Natural killer cell (primary cell): ENCODE measurements around the gene PIK3R2. TPM values are rescaled to one million over a fixed set of nuclear protein-coding genes. Genes with fewer than 3 reads are reported as not detected.

Source experiments
- ATAC-seq, 3 donors: fragments of 150-1000 bp in 2 of 3; fragments of 200-7000 bp in 1 of 3; cut with Tn5 transposase; 1 replicate in 1 of 3; 2 replicates in 2 of 3; pipeline ENCODE4 v1.10.0; 2021; ENCODE audit warnings: mild to moderate bottlenecking in 2 of 3, moderate library complexity in 2 of 3
- DNase-seq, 2 donors: peaks; one replicate each; pipeline versions ENCODE4 v3.0.0 to v3.0.0-alpha.2; 2013 to 2021; ENCODE audit warnings: mixed read lengths in 1 of 2
- H3K27ac ChIP-seq: one replicate; pipeline ENCODE4 v1.5.1; 2013; ENCODE audit warnings: mild to moderate bottlenecking, low read length
- H3K27me3 ChIP-seq: one replicate; pipeline ENCODE4 v1.6.1; 2013; ENCODE audit warnings: low read length; ENCODE audit not compliant: control insufficient read depth, insufficient read depth
- H3K36me3 ChIP-seq: one replicate; pipeline ENCODE4 v1.6.1; 2013; ENCODE audit warnings: low read length; ENCODE audit not compliant: control insufficient read depth, insufficient read depth
- H3K4me1 ChIP-seq: one replicate; pipeline ENCODE4 v1.6.1; 2013; ENCODE audit warnings: low read length; ENCODE audit not compliant: control insufficient read depth, insufficient read depth
- H3K4me3 ChIP-seq: one replicate; pipeline ENCODE4 v1.5.1; 2013; ENCODE audit warnings: low read length
- H3K9me3 ChIP-seq: one replicate; pipeline ENCODE4 v1.6.1; 2013; ENCODE audit warnings: low read length; ENCODE audit not compliant: control insufficient read depth, insufficient read depth
- H3K27ac Mint-ChIP-seq, 2 donors: one replicate each; pipeline ENCODE4 v1.8.0; 2022; ENCODE audit warnings: mild to moderate bottlenecking in 2 of 2, mixed read lengths in 2 of 2, moderate library complexity in 1 of 2
- H3K27me3 Mint-ChIP-seq, 2 donors: one replicate each; pipeline ENCODE4 v1.8.0; 2022; ENCODE audit warnings: low read depth in 2 of 2, mixed read lengths in 2 of 2
- H3K36me3 Mint-ChIP-seq: one replicate; pipeline ENCODE4 v1.8.0; 2022; ENCODE audit warnings: mixed read lengths
- H3K4me1 Mint-ChIP-seq, 2 donors: one replicate each; pipeline ENCODE4 v1.8.0; 2022; ENCODE audit warnings: mixed read lengths in 2 of 2
- H3K4me3 Mint-ChIP-seq: one replicate; pipeline ENCODE4 v1.8.0; 2022; ENCODE audit warnings: mild to moderate bottlenecking, moderate library complexity, mixed read lengths
- H3K9me3 Mint-ChIP-seq, 2 donors: one replicate each; pipeline ENCODE4 v1.8.0; 2022; ENCODE audit warnings: mixed read lengths in 2 of 2
- WGBS: methylation state at CpG from one replicate; pipeline ENCODE4 v1.1.7; 2013; ENCODE audit warnings: missing lambda C conversion rate; ENCODE audit not compliant: insufficient coverage; 5-methylcytosine and 5-hydroxymethylcytosine counted together
- intact Hi-C: fragments of 100-400 bp; cut with micrococcal nuclease; formaldehyde crosslinking; loops from one replicate; pipeline ENCODE4 v1.14.2; 2022
- total RNA-seq, 4 donors: library from RNA; stranded (reverse); fragments of 120-200 nt in 1 of 4; gene quantifications; one replicate each; pipeline versions ENCODE4 v1.2.3 to v1.2.4, GENCODE V29; 2013 to 2022
- TF ChIP-seq, protein P1 (sequence below): fragments of 200-600 bp; IDR thresholded peaks from one replicate; pipeline ENCODE4 v1.8.0; 2022; ENCODE audit warnings: antibody characterized with exemption

Gene PIK3R2
- total RNA-seq, 3 donors from 2014 or later (not counting 1 experiment from before 2014, with no cell fraction given), result 12.3 to 26.4 (median 16.0) TPM

DNA sequence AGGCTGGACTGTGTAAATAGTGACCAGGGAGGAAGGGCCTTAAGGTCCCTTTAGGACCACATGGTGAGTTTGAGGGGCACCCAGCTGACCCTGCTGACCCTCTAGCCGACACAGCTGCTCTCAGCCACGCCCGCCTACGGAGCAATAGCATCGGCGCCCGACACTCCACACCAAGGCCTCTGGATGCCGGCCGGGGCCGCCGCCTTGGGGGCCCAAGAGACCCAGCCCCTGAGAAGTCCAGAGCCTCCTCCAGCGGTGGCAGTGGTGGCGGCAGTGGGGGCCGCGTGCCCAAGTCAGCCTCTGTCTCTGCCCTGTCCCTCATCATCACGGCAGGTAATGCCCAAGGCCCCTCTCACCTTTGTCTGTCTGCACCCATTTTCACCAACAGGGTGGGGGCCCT is 8.6 kb upstream of the PIK3R2 start:
- H3K4me1 ChIP-seq, result peaks cover 22% of the 10 kb centered on the region
- H3K4me1 Mint-ChIP-seq, result peaks cover 15 to 38% of the 10 kb centered on the region in 2 donors
- peak overlapping the region; percentile 29 to 31 for H3K27ac Mint-ChIP-seq
- 92% methylated on average over 16 of the region's 16 CpGs for WGBS
- H3K27me3 Mint-ChIP-seq, result no peaks in the 10 kb centered on the region
- H3K9me3 ChIP-seq, result no peaks in the 10 kb centered on the region
- H3K27me3 ChIP-seq, result no peaks in the 10 kb centered on the region
- peaks cover 19% of the 10 kb centered on the region for H3K36me3 Mint-ChIP-seq
- intact Hi-C loops, result no loop called here
- peaks cover 64% of the 10 kb centered on the region for H3K36me3 ChIP-seq
- TF ChIP-seq, protein P1, sequence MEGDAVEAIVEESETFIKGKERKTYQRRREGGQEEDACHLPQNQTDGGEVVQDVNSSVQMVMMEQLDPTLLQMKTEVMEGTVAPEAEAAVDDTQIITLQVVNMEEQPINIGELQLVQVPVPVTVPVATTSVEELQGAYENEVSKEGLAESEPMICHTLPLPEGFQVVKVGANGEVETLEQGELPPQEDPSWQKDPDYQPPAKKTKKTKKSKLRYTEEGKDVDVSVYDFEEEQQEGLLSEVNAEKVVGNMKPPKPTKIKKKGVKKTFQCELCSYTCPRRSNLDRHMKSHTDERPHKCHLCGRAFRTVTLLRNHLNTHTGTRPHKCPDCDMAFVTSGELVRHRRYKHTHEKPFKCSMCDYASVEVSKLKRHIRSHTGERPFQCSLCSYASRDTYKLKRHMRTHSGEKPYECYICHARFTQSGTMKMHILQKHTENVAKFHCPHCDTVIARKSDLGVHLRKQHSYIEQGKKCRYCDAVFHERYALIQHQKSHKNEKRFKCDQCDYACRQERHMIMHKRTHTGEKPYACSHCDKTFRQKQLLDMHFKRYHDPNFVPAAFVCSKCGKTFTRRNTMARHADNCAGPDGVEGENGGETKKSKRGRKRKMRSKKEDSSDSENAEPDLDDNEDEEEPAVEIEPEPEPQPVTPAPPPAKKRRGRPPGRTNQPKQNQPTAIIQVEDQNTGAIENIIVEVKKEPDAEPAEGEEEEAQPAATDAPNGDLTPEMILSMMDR, result no peak
- no peak overlapping the region for H3K4me3 Mint-ChIP-seq
- H3K4me3 ChIP-seq, result no peak overlapping the region
- no peak for DNase-seq
- H3K9me3 Mint-ChIP-seq, result no peaks in the 10 kb centered on the region
- H3K27ac ChIP-seq, result no peak overlapping the region
- ATAC-seq, result no peak

DNA sequence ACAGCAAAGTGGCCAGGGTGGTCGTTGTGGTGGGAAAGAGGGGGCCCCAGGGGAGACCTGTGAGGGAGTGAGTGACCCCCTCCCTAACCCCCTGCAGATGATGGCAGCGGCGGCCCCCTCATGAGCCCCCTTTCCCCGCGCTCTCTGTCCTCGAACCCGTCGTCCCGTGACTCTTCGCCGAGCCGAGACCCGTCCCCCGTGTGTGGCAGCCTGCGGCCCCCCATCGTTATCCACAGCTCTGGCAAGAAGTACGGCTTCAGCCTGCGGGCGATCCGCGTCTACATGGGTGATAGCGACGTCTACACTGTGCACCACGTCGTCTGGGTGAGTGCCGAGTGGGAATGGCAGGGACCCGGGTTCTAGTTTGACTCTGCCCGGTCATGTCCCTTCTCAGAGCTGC is 8.1 kb upstream of the PIK3R2 start:
- no peak for DNase-seq
- peaks cover 64% of the 10 kb centered on the region for H3K36me3 ChIP-seq
- no peaks in the 10 kb centered on the region for H3K9me3 ChIP-seq
- H3K27ac Mint-ChIP-seq, result no peak overlapping the region
- TF ChIP-seq, protein P1, result no peak
- WGBS, result 99% methylated on average over 28 of the region's 28 CpGs
- peaks cover 27% of the 10 kb centered on the region for H3K4me1 ChIP-seq
- intact Hi-C loops, result no loop called here
- no peak overlapping the region for H3K4me3 ChIP-seq
- H3K4me1 Mint-ChIP-seq, result peaks cover 15 to 43% of the 10 kb centered on the region in 2 donors
- H3K27me3 ChIP-seq, result no peaks in the 10 kb centered on the region
- no peak overlapping the region for H3K4me3 Mint-ChIP-seq
- H3K9me3 Mint-ChIP-seq, result no peaks in the 10 kb centered on the region
- H3K36me3 Mint-ChIP-seq, result peaks cover 19% of the 10 kb centered on the region
- H3K27ac ChIP-seq, result no peak overlapping the region
- no peaks in the 10 kb centered on the region for H3K27me3 Mint-ChIP-seq
- no peak for ATAC-seq

DNA sequence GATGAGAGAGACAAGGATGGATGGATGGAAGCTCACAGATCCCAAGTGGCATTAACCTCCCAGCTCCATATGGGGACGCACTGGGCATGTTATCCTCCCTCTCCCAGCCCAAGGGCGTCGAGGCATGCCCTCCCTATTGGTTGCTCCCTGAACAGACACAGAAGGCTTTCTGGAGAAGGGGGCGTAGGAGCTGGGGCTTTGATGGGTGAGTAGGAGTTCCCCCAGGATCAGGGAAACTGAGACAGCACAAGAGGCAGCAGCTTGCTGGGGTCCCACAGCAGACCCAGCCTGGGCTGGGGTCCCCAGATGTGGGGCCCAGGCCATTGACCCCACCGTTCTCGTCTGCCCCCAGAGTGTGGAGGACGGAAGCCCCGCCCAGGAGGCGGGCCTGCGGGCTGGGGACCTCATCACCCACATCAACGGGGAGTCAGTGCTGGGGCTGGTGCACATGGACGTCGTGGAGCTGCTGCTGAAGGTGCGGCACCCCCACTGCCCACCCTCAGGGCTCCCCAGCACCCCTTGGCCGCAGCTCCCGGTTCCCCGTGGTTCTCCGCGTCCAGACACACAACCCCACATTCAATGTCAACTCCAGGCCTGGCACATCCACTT is 7.5 kb upstream of the PIK3R2 start:
- Mint-ChIP-seq H3K9me3 (no peaks in the 10 kb centered on the region), H3K27me3 (no peaks in the 10 kb centered on the region), H3K36me3 (peaks cover 14% of the 10 kb centered on the region), H3K4me1 (peaks cover 15 to 47% of the 10 kb centered on the region in 2 donors), H3K4me3 (no peak overlapping the region), H3K27ac (no peak overlapping the region)
- intact Hi-C loops, result no loop called here
- DNase-seq (no peak), ATAC-seq (no peak)
- Histone ChIP-seq H3K4me1 (peaks cover 33% of the 10 kb centered on the region), H3K9me3 (no peaks in the 10 kb centered on the region), H3K36me3 (peaks cover 64% of the 10 kb centered on the region), H3K4me3 (no peak overlapping the region), H3K27ac (no peak overlapping the region), H3K27me3 (no peaks in the 10 kb centered on the region)
- 96% methylated on average over 19 of the region's 19 CpGs for WGBS
- TF ChIP-seq, protein P1, result no peak

- H3K27ac ChIP-seq, result no peak overlapping the region
- Mint-ChIP-seq H3K4me3 (no peak overlapping the region), H3K27me3 (no peaks in the 10 kb centered on the region), H3K9me3 (no peaks in the 10 kb centered on the region), H3K36me3 (peaks cover 8% of the 10 kb centered on the region), H3K27ac (peak overlapping the region in 1 of 2 donors; percentile 64), H3K4me1 (peaks cover 34 to 66% of the 10 kb centered on the region in 2 donors)
- peaks cover 51% of the 10 kb centered on the region for H3K4me1 ChIP-seq
- no peaks in the 10 kb centered on the region for H3K9me3 ChIP-seq
- TF ChIP-seq, protein P1, result no peak
- intact Hi-C loops, result no loop called here
- 93% methylated on average over 13 of the region's 13 CpGs for WGBS
- no peak overlapping the region for H3K4me3 ChIP-seq
- no peak for DNase-seq
- H3K36me3 ChIP-seq, result peaks cover 57% of the 10 kb centered on the region
- ATAC-seq, result no peak
- H3K27me3 ChIP-seq, result no peaks in the 10 kb centered on the region
Observed at GRCh38 chr19:18147396-18147795, 5.6 kb upstream of the PIK3R2 start.
